ENCODE measurements around the gene SLC38A4. TPM values are rescaled to one million over a fixed set of nuclear protein-coding genes. Genes with fewer than 3 reads are reported as not detected.

SLC38A4 gene
- total and polyA plus RNA-seq, 2 of the 8 experiments (the other 6 are each of a cell fraction or from before 2014, with no cell fraction given), result 6.7 to 15.4 TPM

DNA sequence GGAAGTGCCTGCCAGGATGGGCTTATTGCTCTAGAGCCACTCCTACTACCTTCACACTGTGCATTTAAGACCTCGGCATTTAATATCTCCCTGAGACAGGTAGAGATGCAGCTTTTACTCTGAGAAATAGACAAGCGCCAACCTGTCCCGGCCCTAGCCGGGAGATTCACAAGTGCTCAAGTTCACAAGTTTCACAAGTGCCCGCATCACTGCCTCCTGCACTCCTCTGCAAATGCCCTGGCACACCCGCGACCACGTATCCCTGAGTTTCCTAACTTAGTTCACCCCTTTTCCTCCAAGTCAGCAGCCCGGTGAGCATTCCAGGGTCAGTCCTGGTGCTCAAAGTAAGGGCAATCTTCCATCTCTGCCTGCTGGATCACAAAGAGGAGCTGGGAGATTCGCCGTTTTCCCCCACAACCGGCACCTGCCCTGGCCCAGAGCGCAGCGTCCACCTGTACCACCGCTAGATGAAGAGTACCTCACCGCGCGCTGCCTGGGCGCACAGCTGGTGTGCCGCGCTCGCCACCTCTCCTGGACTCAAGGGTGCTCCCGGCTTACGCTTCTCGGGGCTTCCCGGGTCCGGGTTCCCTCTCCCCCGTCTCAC is 5.0 kb upstream of the SLC38A4 start:
- peaks cover 3 to 35% (median 26%) of the 10 kb centered on the region in 4 experiments for H3K27me3 ChIP-seq (replicated peaks in 1 of 4; ENCODE audit: control insufficient read depth in 3 of 4, extremely low read depth in 1 of 4, insufficient read depth in 3 of 4, low read length in 3 of 4)
- peak overlapping the region; percentile 78 for H4K8ac ChIP-seq (ENCODE audit: extremely low read depth, insufficient read depth, low read length)
- no peak overlapping the region for H3K56ac ChIP-seq (replicated peaks; ENCODE audit: insufficient read length, low read depth, low read length)
- DNase-seq (ENCODE audit: low read depth in 1 of 2, low spot score in 2 of 2) (peak in 1 of 2 experiments; percentile 59), FAIRE-seq (no peak)
- H3K27ac ChIP-seq (ENCODE audit: low read depth, low read length), result no peak overlapping the region
- no peak overlapping the region for H4K5ac ChIP-seq (ENCODE audit: insufficient read length, low read depth, low read length)
- H2BK120ac ChIP-seq (replicated peaks; ENCODE audit: low read depth, low read length), result no peak overlapping the region
- H2BK5ac ChIP-seq (ENCODE audit: low read depth, low read length), result no peak overlapping the region
- H3K23ac ChIP-seq (ENCODE audit: insufficient read length), result no peak overlapping the region
- H3K36me3 ChIP-seq (ENCODE audit: control insufficient read depth in 2 of 4, insufficient read depth in 4 of 4, low read length in 3 of 4), result no peaks in the 10 kb centered on the region
- POLR2A ChIA-PET (ENCODE audit: partially characterized antibody), result interaction anchor here (0.9 to 2.0 kb wide), 4 partner anchors 13 to 562 kb away, joined by 3 to 7 read pairs (median 4); partner anchors contain the start of gene SLC38A1
- no peak overlapping the region for H2BK12ac ChIP-seq (ENCODE audit: low read depth, low read length)
- peak overlapping the region; percentile 74 to 92 for H3K4me2 ChIP-seq (ENCODE audit: insufficient read depth in 1 of 2, low read depth in 2 of 2, low read length in 2 of 2)
- H3K18ac ChIP-seq (ENCODE audit: extremely low read depth, low read length), result no peak overlapping the region
- H4K91ac ChIP-seq (replicated peaks; ENCODE audit: insufficient read length, low read length), result no peak overlapping the region
- peaks cover 9% of the 10 kb centered on the region for H3K23me2 ChIP-seq (ENCODE audit: low read depth, low read length)
- peak overlapping the region; percentile 45 to 71 (median 50) for H3K4me3 ChIP-seq (ENCODE audit: extremely low read depth in 1 of 4, insufficient read depth in 2 of 4, low read depth in 3 of 4, low read length in 4 of 4)
- H3K14ac ChIP-seq (ENCODE audit: insufficient read length), result no peak overlapping the region
- no peak overlapping the region for H2BK20ac ChIP-seq (ENCODE audit: low read length)
- no peak overlapping the region for H2BK15ac ChIP-seq (ENCODE audit: low read length)
- no peak overlapping the region for H3K4ac ChIP-seq (replicated peaks; ENCODE audit: insufficient read length, low read depth, low read length)
- H3K79me2 ChIP-seq (ENCODE audit: control insufficient read depth in 1 of 2, insufficient read depth in 2 of 2, low read length in 2 of 2), result no peaks in the 10 kb centered on the region
- peak overlapping the region in 1 of 4 experiments; percentile 3; a peak in 1 of 7 replicates for H3K9ac ChIP-seq (replicated peaks in 1 of 4; ENCODE audit: extremely low read depth in 1 of 4, low read depth in 3 of 4, low read length in 3 of 4)
- CTCF ChIA-PET (ENCODE audit: partially characterized antibody), result interaction anchor here (0.7 to 1.0 kb wide), 4 partner anchors 55 to 191 kb away, joined by 3 read pairs; no protein-coding TSS in a partner anchor
- peaks cover 0 to 3% of the 10 kb centered on the region in 2 experiments for H4K20me1 ChIP-seq (replicated peaks in 1 of 2; ENCODE audit: control insufficient read depth in 1 of 2, insufficient read depth in 2 of 2, low read length in 2 of 2)
- peaks cover 0 to 2% (median 1%) of the 10 kb centered on the region in 4 experiments; a peak in 4 of 7 replicates for H3K4me1 ChIP-seq (replicated peaks in 1 of 4; ENCODE audit: control insufficient read depth in 3 of 4, insufficient read depth in 4 of 4, low read length in 3 of 4)
- H3K9me3 ChIP-seq (ENCODE audit: insufficient read depth in 2 of 2, low read depth in 1 of 2, low read length in 1 of 2), result 0 out of 4 replicates have a peak, but pooled peaks cover 0 to 3% of the 10 kb centered on the region in 2 experiments
- H2AK5ac ChIP-seq (ENCODE audit: low read depth, low read length), result no peak overlapping the region
- WGBS, 2 experiments (ENCODE audit: extremely low coverage in 1 of 2, insufficient coverage in 1 of 2, insufficient read length in 1 of 2, insufficient replicate concordance in 2 of 2, low coverage in 1 of 2, low lambda C conversion rate in 2 of 2, missing lambda C conversion rate in 1 of 2), result 7% methylated on average over 27 of the region's 28 CpGs; no CpG with 5 or more reads in 1 of the 2 experiments
- H2AFZ ChIP-seq (ENCODE audit: low read length), result peak overlapping the region; percentile 84
- H3K79me1 ChIP-seq (ENCODE audit: low read depth, low read length), result no peaks in the 10 kb centered on the region
